Suprapubic skin (tissue), 4 donors: ENCODE data around the gene RASSF4.

Source experiments
- POLR2A ChIP-seq, 2 donors: fragments of 450-650 bp; IDR thresholded peaks; one replicate each; pipeline ENCODE4 v1.6.1; 2017; ENCODE audit warnings: antibody characterized with exemption in 2 of 2, mild to moderate bottlenecking in 2 of 2, moderate library complexity in 2 of 2
- POLR2AphosphoS5 ChIP-seq, 3 donors: sonication (generic); formaldehyde crosslinking; IDR thresholded peaks; one replicate each; pipeline ENCODE4 v1.6.1; 2017; ENCODE audit warnings: antibody characterized with exemption in 3 of 3
- TF ChIP-seq, protein P1 (sequence below), 2 donors: fragments of 200-600 bp in 1 of 2; fragments of 450-650 bp in 1 of 2; sonication (generic) in 1 of 2; IDR thresholded peaks; one replicate each; pipeline ENCODE4 v1.5.1; 2016 to 2019; ENCODE audit warnings: antibody characterized with exemption in 2 of 2, mild to moderate bottlenecking in 1 of 2, moderate library complexity in 1 of 2

GRCh38 chr10:45000138-45000751 is 40.6 kb downstream of the RASSF4 start:
- TF ChIP-seq, protein P1, sequence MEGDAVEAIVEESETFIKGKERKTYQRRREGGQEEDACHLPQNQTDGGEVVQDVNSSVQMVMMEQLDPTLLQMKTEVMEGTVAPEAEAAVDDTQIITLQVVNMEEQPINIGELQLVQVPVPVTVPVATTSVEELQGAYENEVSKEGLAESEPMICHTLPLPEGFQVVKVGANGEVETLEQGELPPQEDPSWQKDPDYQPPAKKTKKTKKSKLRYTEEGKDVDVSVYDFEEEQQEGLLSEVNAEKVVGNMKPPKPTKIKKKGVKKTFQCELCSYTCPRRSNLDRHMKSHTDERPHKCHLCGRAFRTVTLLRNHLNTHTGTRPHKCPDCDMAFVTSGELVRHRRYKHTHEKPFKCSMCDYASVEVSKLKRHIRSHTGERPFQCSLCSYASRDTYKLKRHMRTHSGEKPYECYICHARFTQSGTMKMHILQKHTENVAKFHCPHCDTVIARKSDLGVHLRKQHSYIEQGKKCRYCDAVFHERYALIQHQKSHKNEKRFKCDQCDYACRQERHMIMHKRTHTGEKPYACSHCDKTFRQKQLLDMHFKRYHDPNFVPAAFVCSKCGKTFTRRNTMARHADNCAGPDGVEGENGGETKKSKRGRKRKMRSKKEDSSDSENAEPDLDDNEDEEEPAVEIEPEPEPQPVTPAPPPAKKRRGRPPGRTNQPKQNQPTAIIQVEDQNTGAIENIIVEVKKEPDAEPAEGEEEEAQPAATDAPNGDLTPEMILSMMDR (IDR thresholded peaks at IDR 0.05), result no peak
- no peak for TF ChIP-seq POLR2A (IDR thresholded peaks at IDR 0.05)
- peak in 2 of 3 donors; percentile 44 to 47 for TF ChIP-seq POLR2AphosphoS5 (IDR thresholded peaks at IDR 0.05)
